NCI-H345 treated with DMSO at 0.1 percent for 48 hours (cell line): ENCODE results near the gene SPATA17.

ENCODE experiments used
- DNase-seq: peaks from one replicate; lab custom pipeline; 2025; ENCODE audit not compliant: unreplicated experiment; lab: John Stamatoyannopoulos, UW

Gene SPATA17

GRCh38 chr1:217910203-217910602, 279.1 kb downstream of the SPATA17 start:
- DNase-seq: no peak

GRCh38 chr1:217910791-217911320, 279.7 kb downstream of the SPATA17 start:
- no peak for DNase-seq

- DNase-seq: no peak
These were observed 280.8 kb downstream of the SPATA17 start for GRCh38 chr1:217911908-217912307.

- DNase-seq: no peak
These were observed 286.2 kb downstream of the SPATA17 start for GRCh38 chr1:217917281-217917887.

GRCh38 chr1:217919683-217920388, 288.7 kb downstream of the SPATA17 start:
- no peak for DNase-seq
